Esophagus muscularis mucosa (tissue), 3 donors: ENCODE results near the gene ITFG1.

Experiments
- CTCF ChIP-seq, 3 experiments: fragments of 200-600 bp in 2 of 3; fragments of 450-650 bp in 1 of 3; sonication (generic) in 2 of 3; IDR thresholded peaks; one replicate each; pipeline ENCODE4 v1.5.1; 2017 to 2019; ENCODE audit warnings: antibody characterized with exemption in 3 of 3, mild to moderate bottlenecking in 2 of 3, moderate library complexity in 1 of 3
- POLR2AphosphoS5 ChIP-seq, 2 donors: sonication (generic); formaldehyde crosslinking; IDR thresholded peaks; one replicate each; pipeline ENCODE4 v1.6.1; 2017; ENCODE audit warnings: antibody characterized with exemption in 2 of 2

- TF ChIP-seq CTCF (IDR thresholded peaks at IDR 0.05) (no peak), POLR2AphosphoS5 (IDR thresholded peaks at IDR 0.05) (no peak)
Observed at GRCh38 chr16:47459603-47460002, 1.3 kb downstream of the ITFG1 start.
